ENCODE results near the gene POLR2E. TPM values are rescaled to one million over a fixed set of nuclear protein-coding genes. Genes with fewer than 3 reads are reported as not detected.
A peak's percentile ranks its signal among the peaks of the same experiment; 100 is the strongest.

POLR2E gene
- polyA plus RNA-seq, 1 donor (not counting 4 experiments of a cell fraction or from before 2014, with no cell fraction given), result 178 TPM

DNA sequence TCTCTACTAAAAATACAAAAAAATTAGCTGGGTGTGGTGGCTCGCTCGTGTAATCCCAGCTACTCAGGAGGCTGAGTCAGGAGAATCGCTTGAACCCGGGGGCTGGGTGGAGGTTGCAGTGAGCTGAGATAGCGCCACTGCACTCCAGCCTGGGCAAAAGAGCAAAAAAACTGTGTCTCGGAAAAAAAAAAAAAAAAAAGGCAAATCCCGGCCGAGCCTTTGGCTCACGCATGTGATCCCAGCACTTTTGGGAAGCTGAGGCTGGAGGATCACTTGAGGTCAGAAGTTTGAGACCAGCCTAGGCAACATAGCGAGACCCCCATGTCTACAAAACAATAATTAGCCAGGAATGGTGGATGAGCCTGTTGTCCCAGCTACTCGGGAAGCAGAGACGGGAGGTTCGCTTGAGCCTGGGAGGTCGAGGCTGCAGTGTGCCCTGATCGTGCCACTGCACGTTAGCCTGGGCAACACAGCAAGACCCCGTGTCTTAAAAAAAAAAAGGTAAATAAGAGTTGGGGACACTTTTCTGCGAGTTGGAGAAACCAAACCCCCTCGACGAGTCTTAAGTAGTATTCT lies 8.0 kb upstream of the POLR2E start:
- no peaks in the 10 kb centered on the region for H4K20me1 ChIP-seq (ENCODE audit: control insufficient read depth, extremely low read depth, insufficient read depth, low read length)
- peak overlapping the region; percentile 65 for H3K4me2 ChIP-seq (ENCODE audit: control insufficient read depth, extremely low read depth, insufficient read depth, low read depth, low read length)
- peak overlapping the region; percentile 91 for H3K27ac ChIP-seq (ENCODE audit: control insufficient read depth, insufficient read depth, low read length)
- H3K4me3 ChIP-seq (ENCODE audit: control insufficient read depth in 2 of 3, extremely low read depth in 1 of 3, insufficient read depth in 2 of 3, low read depth in 1 of 3, low read length in 3 of 3), result peak overlapping the region in 1 of 3 experiments; percentile 42
- peaks cover 2% of the 10 kb centered on the region for H3K9me3 ChIP-seq (ENCODE audit: control insufficient read depth, low read depth, low read length)
- FAIRE-seq (no peak), DNase-seq (ENCODE audit: low read depth, low spot score) (no peak)
- no peaks in the 10 kb centered on the region for H3K27me3 ChIP-seq (ENCODE audit: control insufficient read depth, extremely low read depth, insufficient read depth, low read length)
- peak overlapping the region; percentile 69 for H3K9ac ChIP-seq (ENCODE audit: control insufficient read depth, extremely low read depth, insufficient read depth, low read length)
- H3K36me3 ChIP-seq (ENCODE audit: control insufficient read depth in 2 of 2, extremely low read depth in 1 of 2, insufficient read depth in 2 of 2, low read length in 2 of 2), result peaks cover 6 to 8% of the 10 kb centered on the region in 2 experiments
- no peak overlapping the region for H2AFZ ChIP-seq (ENCODE audit: control insufficient read depth, low read length)
- H3K4me1 ChIP-seq (ENCODE audit: control insufficient read depth, extremely low read depth, insufficient read depth, low read length), result peaks cover 36% of the 10 kb centered on the region
- dilution Hi-C loops (cut with MboI; ENCODE audit: extremely low pct_ligation_motif_present, low sequenced_read_pairs), result no loop called here
- TF ChIP-seq, protein P1, sequence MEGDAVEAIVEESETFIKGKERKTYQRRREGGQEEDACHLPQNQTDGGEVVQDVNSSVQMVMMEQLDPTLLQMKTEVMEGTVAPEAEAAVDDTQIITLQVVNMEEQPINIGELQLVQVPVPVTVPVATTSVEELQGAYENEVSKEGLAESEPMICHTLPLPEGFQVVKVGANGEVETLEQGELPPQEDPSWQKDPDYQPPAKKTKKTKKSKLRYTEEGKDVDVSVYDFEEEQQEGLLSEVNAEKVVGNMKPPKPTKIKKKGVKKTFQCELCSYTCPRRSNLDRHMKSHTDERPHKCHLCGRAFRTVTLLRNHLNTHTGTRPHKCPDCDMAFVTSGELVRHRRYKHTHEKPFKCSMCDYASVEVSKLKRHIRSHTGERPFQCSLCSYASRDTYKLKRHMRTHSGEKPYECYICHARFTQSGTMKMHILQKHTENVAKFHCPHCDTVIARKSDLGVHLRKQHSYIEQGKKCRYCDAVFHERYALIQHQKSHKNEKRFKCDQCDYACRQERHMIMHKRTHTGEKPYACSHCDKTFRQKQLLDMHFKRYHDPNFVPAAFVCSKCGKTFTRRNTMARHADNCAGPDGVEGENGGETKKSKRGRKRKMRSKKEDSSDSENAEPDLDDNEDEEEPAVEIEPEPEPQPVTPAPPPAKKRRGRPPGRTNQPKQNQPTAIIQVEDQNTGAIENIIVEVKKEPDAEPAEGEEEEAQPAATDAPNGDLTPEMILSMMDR (optimal IDR thresholded peaks at IDR 0.05 in 1 of 3, IDR thresholded peaks at IDR 0.05 in 1 of 3, conservative IDR thresholded peaks at IDR 0.05 in 1 of 3; ENCODE audit: extremely low read depth in 1 of 3, insufficient read depth in 2 of 3, low read length in 3 of 3), result no peak
- no peak for TF ChIP-seq EZH2 (IDR thresholded peaks at IDR 0.05; ENCODE audit: low read length)
- no peaks in the 10 kb centered on the region for H3K9me1 ChIP-seq (ENCODE audit: control insufficient read depth, extremely low read depth, insufficient read depth, low read length)
- H3K79me2 ChIP-seq (ENCODE audit: control insufficient read depth, insufficient read depth, low read length), result peaks cover 2% of the 10 kb centered on the region

- Histone ChIP-seq H3K27me3 (ENCODE audit: control insufficient read depth, extremely low read depth, insufficient read depth, low read length) (no peaks in the 10 kb centered on the region), H4K20me1 (ENCODE audit: control insufficient read depth, extremely low read depth, insufficient read depth, low read length) (no peaks in the 10 kb centered on the region), H3K9me1 (ENCODE audit: control insufficient read depth, extremely low read depth, insufficient read depth, low read length) (no peaks in the 10 kb centered on the region), H3K27ac (ENCODE audit: control insufficient read depth, insufficient read depth, low read length) (peak overlapping the region; percentile 91), H3K4me1 (ENCODE audit: control insufficient read depth, extremely low read depth, insufficient read depth, low read length) (peaks cover 36% of the 10 kb centered on the region), H3K4me3 (ENCODE audit: control insufficient read depth in 2 of 3, extremely low read depth in 1 of 3, insufficient read depth in 2 of 3, low read depth in 1 of 3, low read length in 3 of 3) (peak overlapping the region in 1 of 3 experiments; percentile 29), H3K9ac (ENCODE audit: control insufficient read depth, extremely low read depth, insufficient read depth, low read length) (peak overlapping the region; percentile 69), H3K36me3 (ENCODE audit: control insufficient read depth in 2 of 2, extremely low read depth in 1 of 2, insufficient read depth in 2 of 2, low read length in 2 of 2) (peaks cover 6 to 8% of the 10 kb centered on the region in 2 experiments), H3K4me2 (ENCODE audit: control insufficient read depth, extremely low read depth, insufficient read depth, low read depth, low read length) (peak overlapping the region; percentile 65), H2AFZ (ENCODE audit: control insufficient read depth, low read length) (no peak overlapping the region), H3K79me2 (ENCODE audit: control insufficient read depth, insufficient read depth, low read length) (peaks cover 2% of the 10 kb centered on the region), H3K9me3 (ENCODE audit: control insufficient read depth, low read depth, low read length) (peaks cover 2% of the 10 kb centered on the region)
- TF ChIP-seq EZH2 (IDR thresholded peaks at IDR 0.05; ENCODE audit: low read length), result no peak
- TF ChIP-seq, protein P1 (optimal IDR thresholded peaks at IDR 0.05 in 1 of 3, IDR thresholded peaks at IDR 0.05 in 1 of 3, conservative IDR thresholded peaks at IDR 0.05 in 1 of 3; ENCODE audit: extremely low read depth in 1 of 3, insufficient read depth in 2 of 3, low read length in 3 of 3), result no peak
- dilution Hi-C loops (cut with MboI; ENCODE audit: extremely low pct_ligation_motif_present, low sequenced_read_pairs), result no loop called here
- DNase-seq (ENCODE audit: low read depth, low spot score) (peak; percentile 96), FAIRE-seq (peak; percentile 88)
Measured at GRCh38 chr19:1102407-1103131, 7.4 kb upstream of the POLR2E start.
